ENCODE data around the gene HERC6.

DNA sequence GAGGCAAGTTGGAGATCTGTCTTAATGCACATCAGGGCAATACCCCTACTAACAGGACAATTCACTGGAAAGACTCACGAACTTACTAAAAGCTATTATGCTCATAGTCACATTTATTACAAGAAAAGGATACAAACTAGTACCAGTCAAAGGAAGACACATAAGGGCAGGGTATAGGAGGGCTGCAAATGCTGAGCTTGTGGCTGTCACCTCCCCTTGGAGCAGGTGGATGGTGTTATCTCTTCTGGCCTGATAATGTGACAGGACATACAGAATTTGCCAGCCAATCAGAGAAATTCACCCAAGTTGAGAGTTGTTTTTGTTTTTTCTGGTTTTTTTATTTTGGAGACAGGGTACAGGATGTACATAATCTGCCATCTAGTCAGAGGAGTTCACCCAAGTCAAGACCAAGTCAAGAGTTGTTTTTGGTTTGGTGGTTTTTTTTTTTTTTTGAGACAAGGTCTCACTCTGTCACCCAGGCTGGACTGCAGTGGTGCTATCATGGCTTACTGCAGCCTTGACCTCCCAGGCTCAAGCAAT is 87.1 kb downstream of the HERC6 start:
- TF ChIP-seq, protein P1, sequence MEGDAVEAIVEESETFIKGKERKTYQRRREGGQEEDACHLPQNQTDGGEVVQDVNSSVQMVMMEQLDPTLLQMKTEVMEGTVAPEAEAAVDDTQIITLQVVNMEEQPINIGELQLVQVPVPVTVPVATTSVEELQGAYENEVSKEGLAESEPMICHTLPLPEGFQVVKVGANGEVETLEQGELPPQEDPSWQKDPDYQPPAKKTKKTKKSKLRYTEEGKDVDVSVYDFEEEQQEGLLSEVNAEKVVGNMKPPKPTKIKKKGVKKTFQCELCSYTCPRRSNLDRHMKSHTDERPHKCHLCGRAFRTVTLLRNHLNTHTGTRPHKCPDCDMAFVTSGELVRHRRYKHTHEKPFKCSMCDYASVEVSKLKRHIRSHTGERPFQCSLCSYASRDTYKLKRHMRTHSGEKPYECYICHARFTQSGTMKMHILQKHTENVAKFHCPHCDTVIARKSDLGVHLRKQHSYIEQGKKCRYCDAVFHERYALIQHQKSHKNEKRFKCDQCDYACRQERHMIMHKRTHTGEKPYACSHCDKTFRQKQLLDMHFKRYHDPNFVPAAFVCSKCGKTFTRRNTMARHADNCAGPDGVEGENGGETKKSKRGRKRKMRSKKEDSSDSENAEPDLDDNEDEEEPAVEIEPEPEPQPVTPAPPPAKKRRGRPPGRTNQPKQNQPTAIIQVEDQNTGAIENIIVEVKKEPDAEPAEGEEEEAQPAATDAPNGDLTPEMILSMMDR (conservative IDR thresholded peaks at IDR 0.05), result no peak
- TF ChIP-seq EZH2 (IDR thresholded peaks at IDR 0.05; ENCODE audit: low read depth), result no peak
